ENCODE measurements around the gene ACTL8.
"Not testable (repeated sequence)": the region's sequence is repeated elsewhere in the genome, so short reads cannot be mapped to it uniquely, and the experiment has no call there.

Gene ACTL8

GRCh38 chr1:17746281-17746680 lies 8.9 kb upstream of the ACTL8 start:
- not testable (repeated sequence) for H3K4me1 ChIP-seq (ENCODE audit: control insufficient read depth, insufficient read depth, low read length, unreplicated experiment); H3K27ac ChIP-seq (ENCODE audit: low read depth, low read length); H3K4me3 ChIP-seq (ENCODE audit: low read depth, low read length); H2AFZ ChIP-seq (ENCODE audit: low read length, unreplicated experiment); H3K36me3 ChIP-seq (ENCODE audit: insufficient read depth, low read length); H3K79me2 ChIP-seq (ENCODE audit: control insufficient read depth, insufficient read depth, low read length, unreplicated experiment); H3K27me3 ChIP-seq (ENCODE audit: insufficient read depth, low read length)

- H3K4me3 ChIP-seq (ENCODE audit: low read depth, low read length), result no peak overlapping the region
- H3K27me3 ChIP-seq (ENCODE audit: insufficient read depth, low read length), result no peaks in the 10 kb centered on the region
- H3K36me3 ChIP-seq (ENCODE audit: insufficient read depth, low read length), result no peaks in the 10 kb centered on the region
- peaks cover 4% of the 10 kb centered on the region for H3K4me1 ChIP-seq (ENCODE audit: control insufficient read depth, insufficient read depth, low read length, unreplicated experiment)
- H3K79me2 ChIP-seq (ENCODE audit: control insufficient read depth, insufficient read depth, low read length, unreplicated experiment), result no peaks in the 10 kb centered on the region
- H3K27ac ChIP-seq (ENCODE audit: low read depth, low read length), result no peak overlapping the region
- no peak overlapping the region for H2AFZ ChIP-seq (ENCODE audit: low read length, unreplicated experiment)
These were observed 8.2 kb upstream of the ACTL8 start for GRCh38 chr1:17746920-17747319.

DNA sequence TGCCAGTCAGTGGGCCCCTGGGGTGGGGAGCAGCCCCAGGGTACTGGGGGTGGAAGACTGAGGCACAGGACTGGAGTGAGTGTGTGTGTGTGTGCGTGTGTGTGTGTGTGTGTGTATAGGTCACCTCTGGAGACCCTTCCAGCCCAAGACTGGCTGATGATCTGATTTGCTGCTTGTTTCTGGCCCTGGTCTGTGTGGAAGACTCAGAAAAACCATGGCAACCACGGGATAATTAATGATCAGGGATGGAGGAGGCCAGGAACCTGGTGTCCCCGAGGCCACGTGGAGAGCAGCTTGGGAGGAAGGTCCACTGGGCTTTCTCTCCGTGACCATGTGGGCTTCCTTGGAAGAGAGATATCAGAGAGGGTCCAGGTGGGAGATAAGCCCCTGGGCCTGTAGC lies 4.8 kb upstream of the ACTL8 start:
- Histone ChIP-seq H3K79me2 (ENCODE audit: control insufficient read depth, insufficient read depth, low read length, unreplicated experiment) (no peaks in the 10 kb centered on the region), H3K4me3 (ENCODE audit: low read depth, low read length) (no peak overlapping the region), H3K36me3 (ENCODE audit: insufficient read depth, low read length) (no peaks in the 10 kb centered on the region), H3K4me1 (ENCODE audit: control insufficient read depth, insufficient read depth, low read length, unreplicated experiment) (no peaks in the 10 kb centered on the region), H3K27ac (ENCODE audit: low read depth, low read length) (no peak overlapping the region), H3K27me3 (ENCODE audit: insufficient read depth, low read length) (no peaks in the 10 kb centered on the region), H2AFZ (ENCODE audit: low read length, unreplicated experiment) (no peak overlapping the region)

- no peaks in the 10 kb centered on the region for H3K4me1 ChIP-seq (ENCODE audit: control insufficient read depth, insufficient read depth, low read length, unreplicated experiment)
- H3K4me3 ChIP-seq (ENCODE audit: low read depth, low read length), result no peak overlapping the region
- no peaks in the 10 kb centered on the region for H3K79me2 ChIP-seq (ENCODE audit: control insufficient read depth, insufficient read depth, low read length, unreplicated experiment)
- H3K27me3 ChIP-seq (ENCODE audit: insufficient read depth, low read length), result no peaks in the 10 kb centered on the region
- no peak overlapping the region for H2AFZ ChIP-seq (ENCODE audit: low read length, unreplicated experiment)
- no peak overlapping the region for H3K27ac ChIP-seq (ENCODE audit: low read depth, low read length)
- H3K36me3 ChIP-seq (ENCODE audit: insufficient read depth, low read length), result no peaks in the 10 kb centered on the region
These were observed 2.8 kb upstream of the ACTL8 start for GRCh38 chr1:17752356-17752755.

DNA sequence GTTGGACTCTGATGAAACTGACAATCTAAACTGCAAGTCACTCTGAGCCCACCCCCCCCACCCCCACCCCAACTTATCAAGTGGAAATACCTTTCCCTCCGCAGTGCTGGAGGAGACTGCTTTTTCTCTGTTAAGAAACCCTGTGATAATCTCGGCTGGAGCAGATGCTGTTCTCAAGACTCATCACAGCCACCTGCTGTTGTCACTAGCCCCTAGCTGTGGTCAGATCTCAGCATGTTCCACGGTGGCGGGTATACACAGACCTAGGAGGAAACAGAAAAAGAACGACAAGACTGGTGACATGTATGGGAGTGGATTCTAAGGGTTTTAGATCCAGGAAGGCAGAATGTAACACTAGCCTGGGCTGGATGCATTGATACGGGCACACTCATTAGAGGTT lies 2.3 kb downstream of the ACTL8 start:
- Histone ChIP-seq H3K36me3 (ENCODE audit: insufficient read depth, low read length) (no peaks in the 10 kb centered on the region), H3K4me1 (ENCODE audit: control insufficient read depth, insufficient read depth, low read length, unreplicated experiment) (no peaks in the 10 kb centered on the region), H2AFZ (ENCODE audit: low read length, unreplicated experiment) (no peak overlapping the region), H3K79me2 (ENCODE audit: control insufficient read depth, insufficient read depth, low read length, unreplicated experiment) (no peaks in the 10 kb centered on the region), H3K4me3 (ENCODE audit: low read depth, low read length) (no peak overlapping the region), H3K27ac (ENCODE audit: low read depth, low read length) (no peak overlapping the region), H3K27me3 (ENCODE audit: insufficient read depth, low read length) (no peaks in the 10 kb centered on the region)

DNA sequence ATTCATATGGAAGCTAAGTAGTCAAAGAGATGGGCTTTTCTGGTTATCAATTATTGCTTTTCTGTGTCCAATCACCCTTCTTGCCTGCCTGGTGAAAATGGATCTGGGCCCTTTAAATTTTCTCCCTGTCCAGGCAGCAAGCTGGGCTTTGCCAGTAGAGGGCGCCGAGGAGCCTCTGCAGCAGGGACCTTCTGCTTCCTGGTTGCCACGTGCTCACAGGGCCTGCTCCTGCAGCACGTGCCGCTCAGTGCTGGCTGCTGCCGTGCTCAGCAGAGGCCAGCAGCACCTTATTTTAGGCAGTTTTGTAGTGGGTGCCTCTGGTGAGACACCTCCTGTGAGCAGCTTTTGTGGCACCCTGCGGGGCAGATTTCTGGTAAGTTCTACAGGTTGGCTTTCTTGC lies 4.0 kb downstream of the ACTL8 start:
- peaks cover 7% of the 10 kb centered on the region for H3K4me1 ChIP-seq (ENCODE audit: control insufficient read depth, insufficient read depth, low read length, unreplicated experiment)
- H3K27me3 ChIP-seq (ENCODE audit: insufficient read depth, low read length), result no peaks in the 10 kb centered on the region
- H3K79me2 ChIP-seq (ENCODE audit: control insufficient read depth, insufficient read depth, low read length, unreplicated experiment), result no peaks in the 10 kb centered on the region
- H3K4me3 ChIP-seq (ENCODE audit: low read depth, low read length), result no peak overlapping the region
- H2AFZ ChIP-seq (ENCODE audit: low read length, unreplicated experiment), result no peak overlapping the region
- no peak overlapping the region for H3K27ac ChIP-seq (ENCODE audit: low read depth, low read length)
- H3K36me3 ChIP-seq (ENCODE audit: insufficient read depth, low read length), result no peaks in the 10 kb centered on the region

GRCh38 chr1:17762313-17762712 lies 7.2 kb downstream of the ACTL8 start:
- H3K36me3 ChIP-seq (ENCODE audit: insufficient read depth, low read length), result no peaks in the 10 kb centered on the region
- no peak overlapping the region for H3K4me3 ChIP-seq (ENCODE audit: low read depth, low read length)
- peaks cover 38% of the 10 kb centered on the region for H3K4me1 ChIP-seq (ENCODE audit: control insufficient read depth, insufficient read depth, low read length, unreplicated experiment)
- no peak overlapping the region for H2AFZ ChIP-seq (ENCODE audit: low read length, unreplicated experiment)
- H3K27ac ChIP-seq (ENCODE audit: low read depth, low read length), result no peak overlapping the region
- H3K27me3 ChIP-seq (ENCODE audit: insufficient read depth, low read length), result no peaks in the 10 kb centered on the region
- no peaks in the 10 kb centered on the region for H3K79me2 ChIP-seq (ENCODE audit: control insufficient read depth, insufficient read depth, low read length, unreplicated experiment)

DNA sequence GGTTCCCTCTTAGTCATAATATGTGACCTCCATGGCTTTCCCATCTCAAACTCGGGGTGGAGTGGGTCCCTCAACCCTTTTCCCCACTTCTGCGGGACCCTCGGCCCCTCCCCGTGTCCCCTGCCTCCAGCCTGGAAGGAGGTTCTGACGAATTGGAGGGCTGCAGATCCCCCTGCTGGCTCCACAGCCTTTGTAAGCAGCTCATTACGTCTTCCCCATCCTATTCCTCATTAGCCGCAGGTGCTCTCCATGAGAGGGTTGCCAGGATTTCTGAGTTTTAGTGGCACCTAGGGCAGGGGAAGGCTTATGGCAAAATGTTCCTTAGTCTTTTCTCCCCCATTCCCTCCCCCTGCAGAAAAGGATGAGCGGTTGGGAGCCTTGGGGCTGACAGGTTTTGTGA lies 8.3 kb downstream of the ACTL8 start:
- H2AFZ ChIP-seq (ENCODE audit: low read length, unreplicated experiment), result no peak overlapping the region
- H3K27me3 ChIP-seq (ENCODE audit: insufficient read depth, low read length), result no peaks in the 10 kb centered on the region
- H3K4me3 ChIP-seq (ENCODE audit: low read depth, low read length), result no peak overlapping the region
- no peaks in the 10 kb centered on the region for H3K36me3 ChIP-seq (ENCODE audit: insufficient read depth, low read length)
- H3K79me2 ChIP-seq (ENCODE audit: control insufficient read depth, insufficient read depth, low read length, unreplicated experiment), result no peaks in the 10 kb centered on the region
- H3K27ac ChIP-seq (ENCODE audit: low read depth, low read length), result no peak overlapping the region
- peaks cover 49% of the 10 kb centered on the region for H3K4me1 ChIP-seq (ENCODE audit: control insufficient read depth, insufficient read depth, low read length, unreplicated experiment)

DNA sequence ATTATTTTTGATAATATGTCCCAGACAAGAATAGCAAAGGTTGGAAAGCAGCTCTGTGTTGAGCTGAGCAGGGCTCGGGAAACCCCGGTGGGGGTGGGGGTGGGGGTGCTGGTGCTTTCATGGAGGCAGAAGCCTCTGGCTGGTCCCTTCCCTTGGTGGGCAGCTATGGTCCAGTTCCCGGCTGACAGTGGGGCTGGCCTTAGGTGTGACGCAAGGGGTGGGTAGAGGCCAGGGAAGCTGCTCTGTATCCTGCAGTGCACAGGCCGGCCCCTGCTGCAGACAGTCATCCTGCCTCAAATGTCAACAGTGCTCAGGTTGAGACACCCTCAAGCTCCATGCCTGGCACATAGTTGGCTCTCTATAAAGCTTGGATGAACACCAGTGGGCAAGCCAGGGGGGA lies 8.9 kb downstream of the ACTL8 start:
- Histone ChIP-seq H3K4me1 (ENCODE audit: control insufficient read depth, insufficient read depth, low read length, unreplicated experiment) (peaks cover 55% of the 10 kb centered on the region), H2AFZ (ENCODE audit: low read length, unreplicated experiment) (no peak overlapping the region), H3K27ac (ENCODE audit: low read depth, low read length) (no peak overlapping the region), H3K27me3 (ENCODE audit: insufficient read depth, low read length) (no peaks in the 10 kb centered on the region), H3K36me3 (ENCODE audit: insufficient read depth, low read length) (no peaks in the 10 kb centered on the region), H3K79me2 (ENCODE audit: control insufficient read depth, insufficient read depth, low read length, unreplicated experiment) (no peaks in the 10 kb centered on the region), H3K4me3 (ENCODE audit: low read depth, low read length) (no peak overlapping the region)

DNA sequence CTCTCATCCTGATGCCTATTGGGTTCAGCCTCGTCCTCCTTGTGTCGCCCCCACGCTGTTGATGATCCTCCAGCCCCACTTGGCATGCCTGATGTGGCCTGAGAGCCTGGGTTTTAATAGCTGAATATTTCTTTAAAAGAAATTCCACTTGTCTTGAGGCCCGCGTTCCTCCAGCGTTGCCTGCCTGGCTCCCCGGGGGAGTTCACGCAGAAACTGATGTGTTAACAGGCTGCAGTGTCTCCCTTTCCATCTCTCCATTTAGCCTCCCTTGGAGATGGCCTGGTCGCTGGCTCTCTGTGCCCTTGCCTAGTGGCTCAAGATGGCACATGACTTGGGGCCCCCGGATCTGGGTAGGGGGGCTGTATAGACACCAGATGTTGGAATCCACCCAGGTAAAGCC lies 9.5 kb downstream of the ACTL8 start:
- peak overlapping the region; percentile 94; the same call in 1 of the 2 replicates for H3K27ac ChIP-seq (ENCODE audit: low read depth, low read length)
- H3K4me3 ChIP-seq (ENCODE audit: low read depth, low read length), result no peak overlapping the region
- H3K27me3 ChIP-seq (ENCODE audit: insufficient read depth, low read length), result no peaks in the 10 kb centered on the region
- no peaks in the 10 kb centered on the region for H3K79me2 ChIP-seq (ENCODE audit: control insufficient read depth, insufficient read depth, low read length, unreplicated experiment)
- H2AFZ ChIP-seq (ENCODE audit: low read length, unreplicated experiment), result no peak overlapping the region
- no peaks in the 10 kb centered on the region for H3K36me3 ChIP-seq (ENCODE audit: insufficient read depth, low read length)
- peaks cover 61% of the 10 kb centered on the region for H3K4me1 ChIP-seq (ENCODE audit: control insufficient read depth, insufficient read depth, low read length, unreplicated experiment)

- Histone ChIP-seq H3K4me1 (ENCODE audit: control insufficient read depth, insufficient read depth, low read length, unreplicated experiment) (peaks cover 64% of the 10 kb centered on the region), H3K27ac (ENCODE audit: low read depth, low read length) (peak overlapping the region; percentile 94), H3K79me2 (ENCODE audit: control insufficient read depth, insufficient read depth, low read length, unreplicated experiment) (no peaks in the 10 kb centered on the region), H3K27me3 (ENCODE audit: insufficient read depth, low read length) (no peaks in the 10 kb centered on the region), H3K4me3 (ENCODE audit: low read depth, low read length) (peak overlapping the region; percentile 48; the same call in 1 of the 2 replicates), H3K36me3 (ENCODE audit: insufficient read depth, low read length) (no peaks in the 10 kb centered on the region), H2AFZ (ENCODE audit: low read length, unreplicated experiment) (peak overlapping the region; percentile 57)
These were observed 10.6 kb downstream of the ACTL8 start for GRCh38 chr1:17765444-17766411.

Data from ACC112 (cell line).